Subcutaneous adipose tissue (tissue), 4 donors: Measurements from ENCODE around the gene RREB1. TPM values are rescaled to one million over a fixed set of nuclear protein-coding genes. Genes with fewer than 3 reads are reported as not detected.

Experiments used
- total RNA-seq, 4 donors: library from RNA; depleted of rRNA; stranded (reverse); fragments of >200 nt; gene quantifications; one replicate each; pipeline ENCODE4 v1.1.0, GENCODE V29; 2016
- TF ChIP-seq, protein P1 (sequence below): fragments of 450-650 bp; IDR thresholded peaks from one replicate; pipeline ENCODE4 v1.5.1; 2016; ENCODE audit warnings: low read depth, mild to moderate bottlenecking, control low read depth, antibody characterized with exemption, moderate library complexity

RREB1 gene
- total RNA-seq, 4 donors from 2014 or later = 33.0 to 61.0 (median 40.5) TPM

DNA sequence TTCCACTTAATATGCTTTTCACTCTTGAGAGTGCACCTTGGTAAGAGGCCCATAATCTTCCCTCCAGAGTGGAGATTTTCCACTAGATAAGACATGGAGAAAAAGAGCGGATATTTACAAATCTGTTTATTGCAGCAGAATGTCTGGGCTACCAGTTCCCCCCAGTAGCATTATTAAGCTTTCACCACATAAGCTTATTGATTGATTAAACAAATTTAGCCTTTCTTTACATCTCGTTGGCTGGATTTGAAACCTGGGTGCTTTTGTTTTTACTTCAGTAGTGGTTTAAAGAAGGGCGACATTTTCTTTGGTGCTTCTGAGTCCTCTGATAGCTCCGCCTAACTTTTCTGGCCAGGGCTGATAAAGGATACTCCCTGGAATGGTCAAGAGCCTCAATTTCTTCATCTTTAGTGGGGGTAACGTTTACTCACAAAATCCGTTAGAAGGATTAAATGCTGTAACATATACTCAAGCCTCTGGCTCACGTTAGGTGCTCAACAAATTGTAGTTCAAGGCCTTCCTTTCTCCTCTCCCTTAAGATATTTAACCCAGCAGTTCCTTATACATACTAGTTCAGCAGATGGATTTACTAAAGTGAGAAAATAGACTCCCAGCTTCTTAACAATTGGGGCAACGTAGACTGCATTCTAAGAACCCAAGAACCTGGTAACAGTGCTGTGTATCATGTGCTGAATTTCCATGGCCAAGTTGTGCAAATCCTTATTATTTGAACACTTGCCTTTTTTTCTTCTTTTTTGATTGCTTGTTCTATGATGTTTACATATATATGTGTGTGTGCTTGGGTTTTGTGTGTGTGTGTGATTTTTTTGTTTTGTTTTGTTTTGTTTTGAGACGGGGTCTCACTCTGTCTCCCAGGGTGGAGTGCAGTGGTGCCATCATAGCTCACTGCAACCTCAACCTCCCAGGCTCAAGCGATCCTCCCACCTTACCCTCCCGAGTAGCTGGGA lies 91.4 kb downstream of the RREB1 start:
- TF ChIP-seq, protein P1, sequence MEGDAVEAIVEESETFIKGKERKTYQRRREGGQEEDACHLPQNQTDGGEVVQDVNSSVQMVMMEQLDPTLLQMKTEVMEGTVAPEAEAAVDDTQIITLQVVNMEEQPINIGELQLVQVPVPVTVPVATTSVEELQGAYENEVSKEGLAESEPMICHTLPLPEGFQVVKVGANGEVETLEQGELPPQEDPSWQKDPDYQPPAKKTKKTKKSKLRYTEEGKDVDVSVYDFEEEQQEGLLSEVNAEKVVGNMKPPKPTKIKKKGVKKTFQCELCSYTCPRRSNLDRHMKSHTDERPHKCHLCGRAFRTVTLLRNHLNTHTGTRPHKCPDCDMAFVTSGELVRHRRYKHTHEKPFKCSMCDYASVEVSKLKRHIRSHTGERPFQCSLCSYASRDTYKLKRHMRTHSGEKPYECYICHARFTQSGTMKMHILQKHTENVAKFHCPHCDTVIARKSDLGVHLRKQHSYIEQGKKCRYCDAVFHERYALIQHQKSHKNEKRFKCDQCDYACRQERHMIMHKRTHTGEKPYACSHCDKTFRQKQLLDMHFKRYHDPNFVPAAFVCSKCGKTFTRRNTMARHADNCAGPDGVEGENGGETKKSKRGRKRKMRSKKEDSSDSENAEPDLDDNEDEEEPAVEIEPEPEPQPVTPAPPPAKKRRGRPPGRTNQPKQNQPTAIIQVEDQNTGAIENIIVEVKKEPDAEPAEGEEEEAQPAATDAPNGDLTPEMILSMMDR = no peak

DNA sequence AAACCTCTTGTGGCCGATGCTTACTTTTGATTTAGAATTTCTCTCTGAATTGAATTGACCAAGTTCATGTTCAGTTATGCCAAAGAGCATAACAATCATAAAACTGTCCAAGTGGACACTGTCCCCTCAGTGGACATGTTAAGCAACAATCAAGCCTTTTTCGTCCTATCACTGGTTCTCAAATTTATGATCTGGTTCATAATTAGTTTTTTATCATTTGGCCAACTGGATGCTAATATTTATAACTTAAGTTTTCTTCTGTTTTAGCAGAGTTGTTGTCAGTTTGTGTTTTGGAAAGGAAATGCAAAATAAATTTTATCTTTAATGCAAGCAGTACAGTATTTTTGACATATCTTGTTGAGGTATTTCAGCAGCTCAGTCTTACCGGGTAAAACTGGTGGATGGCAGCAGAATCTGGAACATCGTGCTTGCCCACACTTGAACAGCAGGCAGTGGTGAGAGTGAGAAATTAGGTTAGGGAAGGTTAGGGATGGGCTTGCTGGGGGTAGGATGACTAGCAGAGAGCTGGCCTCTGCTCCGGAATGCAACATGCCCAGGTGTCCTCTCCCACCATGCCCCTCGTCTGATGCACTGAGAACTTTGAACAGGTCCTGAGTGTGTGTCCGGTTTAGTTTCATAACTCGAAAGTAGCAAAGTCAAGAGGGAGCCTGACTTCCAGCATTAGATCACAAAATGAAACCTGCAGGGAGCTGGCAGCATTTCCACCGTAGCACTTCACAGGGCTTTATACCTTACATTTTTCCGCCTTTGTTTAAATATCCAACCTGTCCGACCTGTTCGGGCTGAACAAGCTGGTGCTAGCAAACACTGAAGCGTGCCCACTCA lies 93.1 kb downstream of the RREB1 start:
- TF ChIP-seq, protein P1 = no peak

DNA sequence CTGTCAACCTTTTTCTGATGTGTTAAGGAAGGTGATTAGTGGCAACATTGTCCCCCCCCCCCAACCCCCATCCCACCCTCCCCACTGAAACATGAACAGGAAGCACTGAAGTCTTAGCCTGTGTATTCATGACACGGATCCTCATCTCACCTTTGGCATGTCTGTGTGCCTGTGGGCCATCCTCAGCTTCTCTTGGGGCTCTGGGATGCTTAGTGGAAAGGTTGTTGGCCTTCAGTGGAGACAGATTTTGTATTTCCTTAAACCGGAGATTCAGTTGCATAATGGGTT lies 93.6 kb downstream of the RREB1 start:
- TF ChIP-seq, protein P1 = no peak

DNA sequence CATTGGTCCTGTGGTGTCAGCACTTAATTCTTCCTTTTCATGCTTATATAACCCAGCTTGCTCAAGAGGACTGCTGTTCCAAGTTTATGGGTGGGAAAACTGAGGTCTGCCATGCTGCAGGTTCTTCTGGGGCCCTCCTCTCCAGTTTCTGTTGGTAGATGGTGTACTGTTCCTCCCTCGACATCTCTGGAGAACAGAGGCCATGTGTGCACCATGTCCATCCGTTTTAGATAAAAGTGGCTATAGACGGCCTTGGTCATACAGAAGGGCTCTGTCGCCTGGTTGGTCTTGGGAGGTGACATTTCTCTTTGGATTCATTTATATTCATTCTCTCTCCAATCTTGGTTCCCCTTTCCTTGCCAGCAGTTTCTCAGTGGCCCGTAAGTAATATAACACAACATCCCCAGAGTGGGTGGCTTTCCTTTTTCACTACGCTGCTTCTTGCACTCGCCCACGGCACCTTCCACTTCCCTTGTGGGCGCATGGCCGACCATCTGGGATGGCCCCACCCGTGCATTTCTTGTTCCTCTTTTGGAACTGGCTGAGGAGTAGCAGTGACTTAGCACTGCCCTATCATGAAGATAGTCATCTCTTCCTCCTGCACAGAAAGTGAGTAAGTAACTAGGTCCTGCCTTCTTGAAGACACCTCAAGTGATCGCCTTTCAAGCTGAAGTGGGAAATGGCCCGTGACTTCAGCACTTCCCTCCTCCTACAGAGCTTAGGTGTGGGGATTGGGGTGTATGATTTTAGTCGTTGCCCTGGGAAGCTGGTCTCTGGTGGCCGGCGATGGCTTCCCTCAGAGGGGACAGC lies 94.2 kb downstream of the RREB1 start:
- TF ChIP-seq, protein P1 = no peak

DNA sequence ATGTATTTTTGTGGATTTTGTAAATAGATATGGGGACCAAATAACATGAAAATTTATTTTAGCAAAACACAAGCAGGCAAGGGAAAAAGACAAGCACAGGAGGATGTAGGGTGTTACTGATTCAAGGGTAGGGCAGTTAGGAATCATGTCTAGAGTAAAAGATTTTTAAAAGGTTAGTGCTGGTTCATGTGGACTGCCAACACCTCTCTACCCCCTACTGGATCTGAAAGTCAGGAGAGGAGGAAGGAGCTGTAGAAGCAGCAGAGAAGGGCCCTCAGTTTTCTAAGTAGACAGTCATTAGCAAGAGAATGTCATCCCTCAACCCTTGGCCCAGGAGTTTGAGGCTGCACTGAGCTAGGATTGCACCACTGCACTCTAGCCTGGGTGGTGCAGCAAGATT lies 95.2 kb downstream of the RREB1 start:
- TF ChIP-seq, protein P1 = no peak

DNA sequence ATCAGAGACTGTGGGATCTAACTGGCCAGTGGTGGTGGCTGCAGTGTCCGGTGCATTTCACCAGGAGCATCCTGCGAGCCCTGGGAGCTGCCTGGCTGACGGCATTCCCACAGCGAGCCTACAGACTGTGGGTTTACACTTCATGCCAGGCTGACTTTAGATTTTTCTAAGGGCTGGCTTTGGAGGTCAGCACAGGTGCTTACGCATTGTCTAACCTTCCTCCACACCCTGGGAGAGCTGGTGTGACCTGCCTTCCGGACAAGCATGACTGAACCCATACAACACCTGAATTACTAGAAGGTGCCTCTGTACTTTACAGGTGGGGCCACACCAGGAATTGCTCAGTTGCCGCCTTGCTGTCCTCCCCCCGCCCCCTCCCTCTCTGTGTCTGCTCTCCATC lies 96.2 kb downstream of the RREB1 start:
- TF ChIP-seq, protein P1 = no peak
